GM18519 (cell line): ENCODE measurements around the gene GINS2.

Source experiments
- ATAC-seq: cut with Tn5 transposase; IDR thresholded peaks from one replicate; pipeline ENCODE4 v1.9.1; 2021; ENCODE audit warnings: mild to moderate bottlenecking, moderate library complexity; ENCODE audit not compliant: unreplicated experiment, low FRiP score

The GINS2 gene

GRCh38 chr16:85643631-85644030 lies 45.1 kb downstream of the GINS2 start:
- ATAC-seq: no peak

GRCh38 chr16:85642762-85643358 lies 45.9 kb downstream of the GINS2 start:
- ATAC-seq: no peak

GRCh38 chr16:85641776-85642176 lies 47.0 kb downstream of the GINS2 start:
- ATAC-seq: no peak

- ATAC-seq: no peak
Observed at GRCh38 chr16:85641305-85641704, 47.4 kb downstream of the GINS2 start.

- ATAC-seq: no peak
Observed at GRCh38 chr16:85640585-85640984, 48.2 kb downstream of the GINS2 start.

GRCh38 chr16:85640254-85640558 lies 48.5 kb downstream of the GINS2 start:
- ATAC-seq: no peak

GRCh38 chr16:85639529-85640253 lies 49.1 kb downstream of the GINS2 start:
- no peak for ATAC-seq

- no peak for ATAC-seq
Observed at GRCh38 chr16:85638695-85639409, 49.9 kb downstream of the GINS2 start.

GRCh38 chr16:85637808-85638647 lies 50.7 kb downstream of the GINS2 start:
- no peak for ATAC-seq

GRCh38 chr16:85637061-85637807 lies 51.5 kb downstream of the GINS2 start:
- ATAC-seq: no peak

- no peak for ATAC-seq
Observed at GRCh38 chr16:85636234-85636812, 52.4 kb downstream of the GINS2 start.

GRCh38 chr16:85635545-85636140 lies 53.1 kb downstream of the GINS2 start:
- no peak for ATAC-seq

- ATAC-seq: no peak
Observed at GRCh38 chr16:85634747-85635544, 53.8 kb downstream of the GINS2 start.

- ATAC-seq: no peak
Observed at GRCh38 chr16:85633888-85634287, 54.9 kb downstream of the GINS2 start.

GRCh38 chr16:85633438-85633743 lies 55.4 kb downstream of the GINS2 start:
- ATAC-seq: no peak

GRCh38 chr16:85632709-85633437 lies 55.9 kb downstream of the GINS2 start:
- no peak for ATAC-seq

- no peak for ATAC-seq
Observed at GRCh38 chr16:85631802-85632393, 56.9 kb downstream of the GINS2 start.

- no peak for ATAC-seq
Observed at GRCh38 chr16:85631230-85631629, 57.5 kb downstream of the GINS2 start.
